GM12873 (cell line): ENCODE data around the gene AGBL1.

ENCODE experiments used
- TF ChIP-seq, protein P1 (sequence below): IDR thresholded peaks from 2 replicates; pipeline ENCODE4 v1.5.1; 2012; ENCODE audit warnings: low read depth, mild to moderate bottlenecking, moderate library complexity, low read length, control low read depth; ENCODE audit not compliant: insufficient read depth; ENCODE audit errors: missing control alignments

The AGBL1 gene

DNA sequence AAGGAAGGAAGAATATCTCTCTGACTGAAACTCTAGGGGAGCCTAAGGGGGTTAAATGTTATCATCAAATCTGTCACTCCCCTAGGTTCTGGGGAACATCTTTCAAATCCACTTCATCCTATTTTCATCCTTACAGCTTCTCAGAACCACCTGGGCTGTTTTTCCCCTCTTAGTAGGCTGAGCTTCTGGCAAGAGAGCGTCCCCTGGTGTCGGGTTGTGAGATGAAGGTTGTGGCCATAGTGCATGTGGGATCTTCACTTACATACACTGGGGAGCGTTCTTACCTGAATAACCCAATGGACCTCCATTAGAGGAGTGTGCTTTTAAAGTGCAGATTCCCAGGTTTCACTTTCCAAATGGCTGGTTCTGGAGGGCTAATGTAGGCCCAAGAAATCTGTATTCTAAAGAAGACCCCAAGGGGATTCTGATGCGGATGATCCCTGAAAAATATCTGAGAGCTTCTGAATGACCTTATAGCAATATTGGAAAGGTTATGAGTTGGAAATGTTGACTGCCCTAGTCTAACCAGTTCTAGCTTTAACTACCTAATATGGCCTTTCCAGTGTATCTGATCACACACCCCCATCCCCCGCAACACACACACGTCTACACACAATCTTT lies 663.7 kb downstream of the AGBL1 start:
- TF ChIP-seq, protein P1, sequence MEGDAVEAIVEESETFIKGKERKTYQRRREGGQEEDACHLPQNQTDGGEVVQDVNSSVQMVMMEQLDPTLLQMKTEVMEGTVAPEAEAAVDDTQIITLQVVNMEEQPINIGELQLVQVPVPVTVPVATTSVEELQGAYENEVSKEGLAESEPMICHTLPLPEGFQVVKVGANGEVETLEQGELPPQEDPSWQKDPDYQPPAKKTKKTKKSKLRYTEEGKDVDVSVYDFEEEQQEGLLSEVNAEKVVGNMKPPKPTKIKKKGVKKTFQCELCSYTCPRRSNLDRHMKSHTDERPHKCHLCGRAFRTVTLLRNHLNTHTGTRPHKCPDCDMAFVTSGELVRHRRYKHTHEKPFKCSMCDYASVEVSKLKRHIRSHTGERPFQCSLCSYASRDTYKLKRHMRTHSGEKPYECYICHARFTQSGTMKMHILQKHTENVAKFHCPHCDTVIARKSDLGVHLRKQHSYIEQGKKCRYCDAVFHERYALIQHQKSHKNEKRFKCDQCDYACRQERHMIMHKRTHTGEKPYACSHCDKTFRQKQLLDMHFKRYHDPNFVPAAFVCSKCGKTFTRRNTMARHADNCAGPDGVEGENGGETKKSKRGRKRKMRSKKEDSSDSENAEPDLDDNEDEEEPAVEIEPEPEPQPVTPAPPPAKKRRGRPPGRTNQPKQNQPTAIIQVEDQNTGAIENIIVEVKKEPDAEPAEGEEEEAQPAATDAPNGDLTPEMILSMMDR, result peak; percentile 69

DNA sequence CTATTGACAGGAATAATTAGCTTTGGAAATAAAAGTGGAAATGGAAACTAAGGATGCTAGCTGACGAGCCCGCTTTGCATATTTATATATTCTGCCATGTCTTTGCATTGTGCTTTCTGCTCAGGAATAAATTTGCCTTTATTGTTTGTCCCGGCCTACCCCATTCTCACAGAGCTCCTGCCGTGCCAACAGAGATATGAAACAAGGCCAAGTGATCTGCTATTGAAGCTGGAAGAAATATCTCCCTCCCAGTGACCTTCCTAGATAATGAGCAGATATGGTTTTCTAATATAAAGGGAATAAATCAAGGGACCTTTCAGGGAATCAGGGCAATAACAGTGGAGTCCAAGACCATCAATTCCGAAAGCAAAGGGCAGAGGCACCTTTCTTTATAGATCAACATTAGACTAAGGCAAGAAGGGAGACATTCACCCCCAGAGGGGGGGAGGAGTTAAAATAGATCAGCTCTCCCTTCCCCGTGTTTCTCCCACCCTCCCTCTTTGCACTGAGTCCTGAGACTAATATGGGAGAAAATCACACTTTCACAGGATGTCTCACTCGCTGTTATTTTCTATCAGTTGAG lies 664.6 kb downstream of the AGBL1 start:
- TF ChIP-seq, protein P1, result no peak

DNA sequence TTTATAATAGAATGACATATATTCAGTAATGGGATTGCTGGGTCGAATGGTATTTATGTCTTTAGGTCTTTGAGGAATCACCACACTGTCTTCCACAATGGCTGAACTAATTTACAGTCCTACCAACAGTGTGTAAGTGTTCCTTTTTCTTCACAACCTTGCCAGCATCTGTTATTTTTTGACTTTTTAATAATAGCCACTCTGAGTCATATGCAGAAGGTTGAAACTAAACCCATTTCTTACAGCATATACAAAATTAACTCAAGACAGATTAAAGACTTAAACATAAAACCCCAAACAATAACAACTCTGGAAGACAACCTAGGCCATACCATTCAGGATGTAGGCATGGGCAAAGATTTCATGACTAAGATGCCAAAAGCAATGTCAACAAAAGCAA lies 671.4 kb downstream of the AGBL1 start:
- TF ChIP-seq, protein P1, result no peak

- TF ChIP-seq, protein P1, result no peak
These were observed 675.2 kb downstream of the AGBL1 start for GRCh38 chr15:86754846-86755245.

GRCh38 chr15:86756688-86757087 lies 677.0 kb downstream of the AGBL1 start:
- TF ChIP-seq, protein P1, result no peak

GRCh38 chr15:86759800-86760523 lies 680.3 kb downstream of the AGBL1 start:
- TF ChIP-seq, protein P1, result no peak

DNA sequence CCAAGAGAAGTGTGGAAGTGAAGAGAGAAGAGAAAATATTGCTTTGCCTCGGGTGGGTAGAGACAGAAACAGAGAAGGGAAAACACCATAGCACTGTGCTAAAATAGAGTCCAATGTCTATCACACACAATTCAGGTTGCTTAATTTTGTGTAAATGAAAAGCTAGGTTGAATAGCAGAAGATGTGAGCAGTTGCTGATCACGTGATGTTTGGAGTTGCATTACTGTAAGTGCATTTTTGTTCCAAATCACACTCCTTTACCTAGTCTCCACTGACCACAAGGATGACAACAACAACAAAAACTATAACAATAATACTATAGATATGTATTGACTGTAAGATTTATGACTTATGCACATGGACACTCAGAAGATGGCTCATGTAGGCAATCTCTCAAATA lies 683.2 kb downstream of the AGBL1 start:
- TF ChIP-seq, protein P1, result no peak
